Measurements from ENCODE around the gene DNAH6.

GRCh38 chr2:84785950-84786349 is 269.7 kb downstream of the DNAH6 start:
- no peak for TF ChIP-seq CTCF (IDR thresholded peaks at IDR 0.05)
- no peak for TF ChIP-seq POLR2A (IDR thresholded peaks at IDR 0.05)

Data from heart left ventricle (tissue), 13 donors.